Fibroblast of lung (primary cell): ENCODE measurements around the gene SLC9A8. TPM values are rescaled to one million over a fixed set of nuclear protein-coding genes. Genes with fewer than 3 reads are reported as not detected.

Source experiments
- DNase-seq, 2 donors: peaks; one replicate each; pipeline versions ENCODE4 v3.0.0 to v3.0.0-alpha.2; 2010; ENCODE audit warnings: low read depth in 2 of 2
- H2AFZ ChIP-seq: 2 replicates; pipeline ENCODE4 v1.5.1; 2012; ENCODE audit warnings: low read length, control low read depth, inconsistent platforms
- H3K27ac ChIP-seq: 2 replicates; pipeline ENCODE4 v1.5.1; 2011; ENCODE audit warnings: low read length, control low read depth; ENCODE audit not compliant: insufficient read depth
- H3K27me3 ChIP-seq: 2 replicates; pipeline ENCODE4 v1.5.1; 2011; ENCODE audit warnings: mild to moderate bottlenecking, low read length; ENCODE audit not compliant: control insufficient read depth, insufficient read depth
- H3K36me3 ChIP-seq: 2 replicates; pipeline ENCODE4 v1.5.1; 2011; ENCODE audit warnings: low read length; ENCODE audit not compliant: control insufficient read depth, insufficient read depth
- H3K4me1 ChIP-seq: 2 replicates; pipeline ENCODE4 v1.5.1; 2011; ENCODE audit warnings: low read length; ENCODE audit not compliant: control insufficient read depth, insufficient read depth; ENCODE audit errors: extremely low read depth
- H3K4me2 ChIP-seq: 2 replicates; pipeline ENCODE4 v1.5.1; 2011; ENCODE audit warnings: low read length, control low read depth; ENCODE audit not compliant: insufficient read depth; ENCODE audit errors: extremely low read depth
- H3K4me3 ChIP-seq, 4 experiments: fragments of 200-600 bp in 1 of 4; sonication (generic) in 1 of 4; replicated peaks in 1 of 4; 2 replicates each; pipeline ENCODE4 v1.5.1; 2011 to 2016; ENCODE audit warnings: low read length in 4 of 4, low read depth in 3 of 4, mild to moderate bottlenecking in 3 of 4, control low read depth in 2 of 4, inconsistent platforms in 1 of 4, mixed read lengths in 1 of 4; ENCODE audit not compliant: insufficient read depth in 1 of 4; ENCODE audit errors: control extremely low read depth in 1 of 4
- H3K79me2 ChIP-seq: 2 replicates; pipeline ENCODE4 v1.5.1; 2012; ENCODE audit warnings: mild to moderate bottlenecking, low read length, inconsistent platforms; ENCODE audit not compliant: control insufficient read depth, insufficient read depth
- H3K9ac ChIP-seq: 2 replicates; pipeline ENCODE4 v1.5.1; 2011; ENCODE audit warnings: mild to moderate bottlenecking, low read length, control low read depth; ENCODE audit not compliant: insufficient read depth
- H3K9me3 ChIP-seq: 2 replicates; pipeline ENCODE4 v1.5.1; 2012; ENCODE audit warnings: low read depth, low read length; ENCODE audit not compliant: control insufficient read depth, insufficient read depth
- H4K20me1 ChIP-seq: 2 replicates; pipeline ENCODE4 v1.5.1; 2011; ENCODE audit warnings: low read length; ENCODE audit not compliant: control insufficient read depth, insufficient read depth; ENCODE audit errors: extremely low read depth
- CTCF ChIP-seq, 2 donors: IDR thresholded peaks in 1 of 2; conservative IDR thresholded peaks in 1 of 2; 1 replicate in 1 of 2; 2 replicates in 1 of 2; pipeline ENCODE4 v1.5.1; 2011 to 2012; ENCODE audit warnings: low read length in 2 of 2, control low read depth in 1 of 2, inconsistent platforms in 1 of 2, low read depth in 1 of 2, mild to moderate bottlenecking in 1 of 2
- EZH2 ChIP-seq: IDR thresholded peaks from 2 replicates; pipeline ENCODE4 v1.5.1; 2012; ENCODE audit warnings: low read length, control low read depth, mild to moderate bottlenecking; ENCODE audit errors: missing control alignments
- polyA plus RNA-seq, 2 donors: library from polyadenylated mRNA; depleted of rRNA in 1 of 2; stranded (reverse) in 1 of 2; unstranded in 1 of 2; fragments of >200 nt; gene quantifications; 2 replicates each; pipeline ENCODE4 v1.2.1, GENCODE V29; 2011 to 2012; ENCODE audit warnings: missing spikeins in 1 of 2
- total RNA-seq: library from RNA; depleted of rRNA; stranded (reverse); fragments of >200 nt; gene quantifications from 2 replicates; pipeline ENCODE4 v1.2.1, GENCODE V29; 2014

Gene SLC9A8
- total and polyA plus RNA-seq, 2 donors (not counting 1 experiment from before 2014, with no cell fraction given), result 2.4 to 15.5 TPM

GRCh38 chr20:49833483-49833882 lies 20.9 kb downstream of the SLC9A8 start:
- H2AFZ ChIP-seq, result no peak overlapping the region
- no peak for DNase-seq
- no peaks in the 10 kb centered on the region for H3K36me3 ChIP-seq
- H3K4me1 ChIP-seq, result no peaks in the 10 kb centered on the region
- no peak overlapping the region for H3K4me3 ChIP-seq
- no peaks in the 10 kb centered on the region for H4K20me1 ChIP-seq
- no peak for TF ChIP-seq EZH2
- TF ChIP-seq CTCF (conservative IDR thresholded peaks at IDR 0.05 in 1 of 2, IDR thresholded peaks at IDR 0.05 in 1 of 2; ENCODE audit: low read depth in 1 of 2, low read length in 2 of 2), result no peak
- H3K9ac ChIP-seq, result no peak overlapping the region
- no peak overlapping the region for H3K27ac ChIP-seq
- no peaks in the 10 kb centered on the region for H3K27me3 ChIP-seq
- H3K79me2 ChIP-seq, result no peaks in the 10 kb centered on the region
- H3K4me2 ChIP-seq, result no peak overlapping the region
- H3K9me3 ChIP-seq, result no peaks in the 10 kb centered on the region

DNA sequence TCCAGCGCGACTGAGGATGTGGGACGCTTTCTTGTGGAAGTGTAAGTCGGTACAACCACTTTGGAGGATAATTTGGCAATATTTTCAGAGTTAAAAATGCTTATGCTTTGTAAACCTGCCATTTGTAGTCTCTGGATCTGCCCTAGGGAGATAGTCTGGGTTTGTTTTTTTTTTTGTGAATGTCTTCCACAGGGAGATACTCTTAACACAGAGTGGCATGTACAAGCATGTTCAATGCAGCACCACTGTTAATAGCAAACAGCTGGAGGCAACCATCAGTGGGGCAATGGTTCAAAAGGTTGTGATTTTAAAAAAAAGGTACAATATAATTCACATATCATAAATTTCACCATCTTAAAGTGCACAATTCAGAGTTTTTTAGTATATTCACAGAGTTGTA lies 22.4 kb downstream of the SLC9A8 start:
- Histone ChIP-seq H4K20me1 (no peaks in the 10 kb centered on the region), H3K4me2 (no peak overlapping the region), H3K36me3 (no peaks in the 10 kb centered on the region), H3K27ac (no peak overlapping the region), H3K4me1 (no peaks in the 10 kb centered on the region), H3K4me3 (no peak overlapping the region), H3K9ac (no peak overlapping the region), H3K27me3 (no peaks in the 10 kb centered on the region), H2AFZ (no peak overlapping the region), H3K79me2 (no peaks in the 10 kb centered on the region), H3K9me3 (no peaks in the 10 kb centered on the region)
- no peak for DNase-seq
- TF ChIP-seq CTCF (conservative IDR thresholded peaks at IDR 0.05 in 1 of 2, IDR thresholded peaks at IDR 0.05 in 1 of 2; ENCODE audit: low read depth in 1 of 2, low read length in 2 of 2) (no peak), EZH2 (no peak)

DNA sequence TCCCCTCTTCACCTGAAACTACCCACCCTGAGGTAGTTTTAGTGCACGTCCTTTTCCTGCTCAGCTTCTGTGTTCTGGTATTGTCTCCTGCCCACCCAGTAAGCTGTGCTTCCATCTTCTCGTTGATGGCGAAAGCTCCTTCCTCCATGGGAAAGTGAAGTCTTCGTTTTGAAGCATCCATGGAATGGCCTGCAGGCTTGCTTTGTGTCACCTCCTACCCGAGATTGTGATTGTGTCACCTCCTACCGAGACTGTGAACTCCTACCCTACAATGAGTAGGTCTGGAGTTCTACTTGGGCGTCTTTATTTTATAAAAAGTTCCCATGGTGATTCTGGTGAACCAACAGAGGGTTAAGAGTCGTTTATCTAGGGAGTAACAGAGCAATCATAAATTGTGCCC lies 25.9 kb downstream of the SLC9A8 start:
- Histone ChIP-seq H4K20me1 (no peaks in the 10 kb centered on the region), H3K9ac (no peak overlapping the region), H3K9me3 (no peaks in the 10 kb centered on the region), H3K79me2 (no peaks in the 10 kb centered on the region), H3K4me2 (no peak overlapping the region), H3K36me3 (no peaks in the 10 kb centered on the region), H3K4me1 (no peaks in the 10 kb centered on the region), H3K4me3 (no peak overlapping the region), H2AFZ (no peak overlapping the region), H3K27me3 (no peaks in the 10 kb centered on the region), H3K27ac (no peak overlapping the region)
- no peak for DNase-seq
- TF ChIP-seq CTCF (conservative IDR thresholded peaks at IDR 0.05 in 1 of 2, IDR thresholded peaks at IDR 0.05 in 1 of 2; ENCODE audit: low read depth in 1 of 2, low read length in 2 of 2) (no peak), EZH2 (no peak)
